ENCODE results near the gene PDE8B. TPM values are rescaled to one million over a fixed set of nuclear protein-coding genes. Genes with fewer than 3 reads are reported as not detected.

PDE8B gene
- total RNA-seq, 1 donor from 2014 or later: 2.0 TPM

DNA sequence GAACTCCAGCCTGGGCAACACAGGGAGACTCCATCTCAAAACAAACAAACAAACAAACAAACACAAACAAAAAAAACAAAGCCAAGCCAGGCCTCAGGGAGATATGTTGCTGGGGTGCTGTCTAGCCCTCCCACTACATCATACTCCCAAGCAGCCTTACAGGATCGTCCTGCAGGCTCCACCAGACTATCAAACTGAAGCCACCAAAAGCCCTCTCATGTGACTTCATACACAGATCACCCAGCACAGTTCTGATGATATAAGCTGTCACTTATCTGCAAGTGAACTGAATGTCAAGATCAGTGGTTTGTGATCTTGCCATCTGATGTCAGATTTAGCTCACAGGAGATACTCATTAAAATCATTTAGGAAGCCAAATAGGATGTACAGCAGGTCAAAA, 238.4 kb downstream of the PDE8B start:
- DNase-seq (ENCODE audit: extremely low spot score, unreplicated experiment): no peak
- Mint-ChIP-seq H3K27me3 (ENCODE audit: unreplicated experiment) (no peaks in the 10 kb centered on the region), H3K36me3 (ENCODE audit: unreplicated experiment) (peaks cover 69% of the 10 kb centered on the region), H3K4me1 (ENCODE audit: unreplicated experiment) (peaks cover 11% of the 10 kb centered on the region), H3K9me3 (ENCODE audit: unreplicated experiment) (peaks cover 4% of the 10 kb centered on the region), H3K4me3 (ENCODE audit: unreplicated experiment) (no peak overlapping the region), H3K27ac (ENCODE audit: unreplicated experiment) (no peak overlapping the region)
- TF ChIP-seq, protein P1, sequence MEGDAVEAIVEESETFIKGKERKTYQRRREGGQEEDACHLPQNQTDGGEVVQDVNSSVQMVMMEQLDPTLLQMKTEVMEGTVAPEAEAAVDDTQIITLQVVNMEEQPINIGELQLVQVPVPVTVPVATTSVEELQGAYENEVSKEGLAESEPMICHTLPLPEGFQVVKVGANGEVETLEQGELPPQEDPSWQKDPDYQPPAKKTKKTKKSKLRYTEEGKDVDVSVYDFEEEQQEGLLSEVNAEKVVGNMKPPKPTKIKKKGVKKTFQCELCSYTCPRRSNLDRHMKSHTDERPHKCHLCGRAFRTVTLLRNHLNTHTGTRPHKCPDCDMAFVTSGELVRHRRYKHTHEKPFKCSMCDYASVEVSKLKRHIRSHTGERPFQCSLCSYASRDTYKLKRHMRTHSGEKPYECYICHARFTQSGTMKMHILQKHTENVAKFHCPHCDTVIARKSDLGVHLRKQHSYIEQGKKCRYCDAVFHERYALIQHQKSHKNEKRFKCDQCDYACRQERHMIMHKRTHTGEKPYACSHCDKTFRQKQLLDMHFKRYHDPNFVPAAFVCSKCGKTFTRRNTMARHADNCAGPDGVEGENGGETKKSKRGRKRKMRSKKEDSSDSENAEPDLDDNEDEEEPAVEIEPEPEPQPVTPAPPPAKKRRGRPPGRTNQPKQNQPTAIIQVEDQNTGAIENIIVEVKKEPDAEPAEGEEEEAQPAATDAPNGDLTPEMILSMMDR (IDR thresholded peaks at IDR 0.05): no peak

DNA sequence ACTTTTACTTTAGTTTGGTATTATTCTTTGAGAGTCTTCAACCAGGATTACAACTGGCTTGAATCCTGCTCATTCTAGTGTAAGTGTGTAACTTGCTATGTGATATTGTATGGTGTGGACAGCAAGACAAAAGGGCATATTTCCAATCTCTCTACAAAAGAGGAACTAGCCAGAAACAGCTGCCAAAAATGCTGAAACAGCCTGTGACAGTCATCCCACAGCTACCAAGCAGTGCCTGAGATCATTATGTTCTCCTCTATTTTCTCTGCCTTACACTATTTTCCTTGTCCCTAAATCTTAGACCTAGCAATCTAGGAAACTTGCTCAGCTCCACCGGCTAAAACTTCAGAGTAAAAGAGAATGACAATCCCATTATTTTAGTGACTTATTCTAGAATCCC, 238.8 kb downstream of the PDE8B start:
- peaks cover 71% of the 10 kb centered on the region for H3K36me3 Mint-ChIP-seq (ENCODE audit: unreplicated experiment)
- DNase-seq (ENCODE audit: extremely low spot score, unreplicated experiment): no peak
- H3K27ac Mint-ChIP-seq (ENCODE audit: unreplicated experiment): no peak overlapping the region
- no peak overlapping the region for H3K4me3 Mint-ChIP-seq (ENCODE audit: unreplicated experiment)
- TF ChIP-seq, protein P1 (IDR thresholded peaks at IDR 0.05): no peak
- H3K4me1 Mint-ChIP-seq (ENCODE audit: unreplicated experiment): peaks cover 9% of the 10 kb centered on the region
- H3K9me3 Mint-ChIP-seq (ENCODE audit: unreplicated experiment): peaks cover 4% of the 10 kb centered on the region
- H3K27me3 Mint-ChIP-seq (ENCODE audit: unreplicated experiment): no peaks in the 10 kb centered on the region

DNA sequence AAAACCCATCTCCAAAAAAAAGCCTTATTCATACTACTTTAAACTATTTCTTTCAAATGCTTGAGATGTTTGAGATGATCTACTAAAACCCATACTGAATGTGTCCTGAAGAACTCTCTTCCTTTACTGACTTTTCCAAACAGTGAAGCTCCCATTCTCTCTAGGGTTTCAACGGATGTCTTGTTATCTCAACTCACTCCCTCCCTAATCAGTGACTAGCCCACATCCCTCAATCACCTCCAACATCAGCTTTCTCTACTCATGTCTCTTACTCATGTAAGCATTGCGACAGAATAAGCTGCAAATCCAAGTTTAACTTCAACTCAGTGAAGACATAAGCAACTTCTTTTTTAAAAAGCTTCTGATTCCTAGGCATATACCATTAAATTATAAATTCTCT, 239.5 kb downstream of the PDE8B start:
- Mint-ChIP-seq H3K4me3 (ENCODE audit: unreplicated experiment) (no peak overlapping the region), H3K27ac (ENCODE audit: unreplicated experiment) (no peak overlapping the region), H3K36me3 (ENCODE audit: unreplicated experiment) (peaks cover 70% of the 10 kb centered on the region), H3K9me3 (ENCODE audit: unreplicated experiment) (peaks cover 4% of the 10 kb centered on the region), H3K27me3 (ENCODE audit: unreplicated experiment) (no peaks in the 10 kb centered on the region), H3K4me1 (ENCODE audit: unreplicated experiment) (peaks cover 2% of the 10 kb centered on the region)
- DNase-seq (ENCODE audit: extremely low spot score, unreplicated experiment): no peak
- TF ChIP-seq, protein P1 (IDR thresholded peaks at IDR 0.05): no peak

DNA sequence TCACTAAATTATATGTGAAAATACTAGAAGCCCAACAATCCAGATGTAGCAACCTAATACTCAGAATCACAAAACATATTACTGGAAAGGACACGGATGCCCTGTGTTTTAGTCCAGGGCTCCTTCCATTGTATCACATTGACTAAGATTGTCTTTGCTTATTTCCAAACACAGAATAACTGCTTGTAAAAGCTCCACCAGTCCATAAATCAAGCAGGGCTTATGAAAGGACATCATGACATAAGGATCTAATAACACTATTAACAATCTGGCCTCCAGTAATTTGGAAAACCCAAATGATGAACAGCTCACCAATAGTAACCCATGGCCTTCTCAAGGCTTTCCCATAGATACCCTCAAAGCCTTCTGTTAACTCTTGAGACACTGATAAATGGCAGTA, 241.9 kb downstream of the PDE8B start:
- Mint-ChIP-seq H3K27me3 (ENCODE audit: unreplicated experiment) (no peaks in the 10 kb centered on the region), H3K9me3 (ENCODE audit: unreplicated experiment) (peaks cover 2% of the 10 kb centered on the region), H3K36me3 (ENCODE audit: unreplicated experiment) (peaks cover 60% of the 10 kb centered on the region), H3K27ac (ENCODE audit: unreplicated experiment) (no peak overlapping the region), H3K4me3 (ENCODE audit: unreplicated experiment) (no peak overlapping the region), H3K4me1 (ENCODE audit: unreplicated experiment) (peaks cover 1% of the 10 kb centered on the region)
- DNase-seq (ENCODE audit: extremely low spot score, unreplicated experiment): no peak
- TF ChIP-seq, protein P1 (IDR thresholded peaks at IDR 0.05): no peak

DNA sequence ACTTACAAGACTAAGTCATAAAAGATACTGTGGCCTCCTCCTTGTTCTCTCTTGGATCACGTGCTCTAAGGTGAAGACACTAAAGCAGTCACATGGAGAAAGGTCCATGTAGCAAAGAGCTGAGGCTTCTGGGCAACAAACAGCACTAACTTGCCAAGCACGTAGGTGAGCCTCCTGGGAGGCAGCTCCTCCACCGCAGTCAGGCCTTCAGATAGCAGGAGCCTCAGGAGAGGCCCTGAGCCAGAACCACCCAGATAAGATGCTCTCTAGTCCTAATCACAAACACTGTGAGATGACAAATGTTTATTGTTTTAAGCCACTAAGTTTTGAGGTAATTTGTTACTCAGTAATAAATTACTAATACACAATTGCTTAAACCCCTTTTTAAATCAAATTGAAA, 243.6 kb downstream of the PDE8B start:
- Mint-ChIP-seq H3K27ac (ENCODE audit: unreplicated experiment) (no peak overlapping the region), H3K4me1 (ENCODE audit: unreplicated experiment) (peaks cover 15% of the 10 kb centered on the region)
- no peak for DNase-seq (ENCODE audit: extremely low spot score, unreplicated experiment)

More for the DNA sequence above, 243.6 kb downstream of the PDE8B start:
- no peaks in the 10 kb centered on the region for H3K9me3 Mint-ChIP-seq (ENCODE audit: unreplicated experiment)
- H3K27me3 Mint-ChIP-seq (ENCODE audit: unreplicated experiment): no peaks in the 10 kb centered on the region
- no peak overlapping the region for H3K4me3 Mint-ChIP-seq (ENCODE audit: unreplicated experiment)
- TF ChIP-seq, protein P1 (IDR thresholded peaks at IDR 0.05): no peak
- H3K36me3 Mint-ChIP-seq (ENCODE audit: unreplicated experiment): peaks cover 47% of the 10 kb centered on the region

All from osteocyte (in vitro differentiated cells).